ENCODE measurements around the gene SLC6A3. TPM values are rescaled to one million over a fixed set of nuclear protein-coding genes. Genes with fewer than 3 reads are reported as not detected.

The SLC6A3 gene
- total and polyA plus RNA-seq, 9 of the 15 experiments (the other 6 are each of a cell fraction or from before 2014, with no cell fraction given): not detected

DNA sequence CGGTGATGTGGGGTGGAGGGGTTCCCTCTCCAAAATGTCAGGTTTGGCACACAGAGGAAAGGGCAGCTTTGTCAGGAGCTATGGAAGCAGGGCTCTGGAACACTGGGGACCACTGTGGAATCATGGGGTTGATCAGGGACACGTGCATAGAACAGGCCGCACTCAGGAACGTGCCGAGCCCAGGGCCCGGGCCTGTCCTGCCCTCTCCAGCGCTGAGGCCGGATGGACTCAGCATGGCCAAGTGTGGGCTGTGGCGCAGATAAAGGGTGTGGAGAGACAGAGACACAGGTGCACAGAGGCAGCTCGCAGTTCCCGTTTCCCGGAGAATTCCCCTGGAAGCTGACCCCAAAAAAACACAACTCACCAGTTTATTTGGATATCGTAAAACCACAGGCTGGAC lies 37.8 kb upstream of the SLC6A3 start:
- no peak for FAIRE-seq
- H2AFZ ChIP-seq (ENCODE audit: low read depth, low read length): no peak overlapping the region
- H3K4me2 ChIP-seq (ENCODE audit: insufficient read depth, low read length): no peak overlapping the region
- H3K4me3 ChIP-seq: no peak overlapping the region
- H3K27ac ChIP-seq (ENCODE audit: extremely low read depth, low read depth, low read length): no peak overlapping the region
- H3K9ac ChIP-seq (ENCODE audit: insufficient read depth in 1 of 2, low read depth in 2 of 2, low read length in 2 of 2): 0 out of 4 replicates have a peak overlapping the region, but pooled peaks of 1 of the 2 experiments have one; percentile 10
- H3K79me2 ChIP-seq (ENCODE audit: control insufficient read depth, insufficient read depth, low read length): no peaks in the 10 kb centered on the region
- CTCF ChIA-PET (ENCODE audit: low intra/inter-chr PET ratio): no interaction called here
- no TSS peak for BruUV-seq (replicated peaks)
- no peak for DNase-seq (ENCODE audit: extremely low read depth in 1 of 4, low spot score in 3 of 4)
- peaks cover 15% of the 10 kb centered on the region; the same call in 2 of the 3 replicates for H3K36me3 ChIP-seq (ENCODE audit: control insufficient read depth, insufficient read depth, low read length)
- no peak for TF ChIP-seq KLF16 (IDR thresholded peaks at IDR 0.05)
- no peak for TF ChIP-seq CHD4 (IDR thresholded peaks at IDR 0.05; ENCODE audit: insufficient read depth, insufficient replicate concordance, low read depth, low read length, poor library complexity, severe bottlenecking)
- no peak for TF ChIP-seq NONO (IDR thresholded peaks at IDR 0.05; ENCODE audit: low read depth in 2 of 2, low read length in 1 of 2)
- TF ChIP-seq ZNF75A (CRISPR knock-in tag; IDR thresholded peaks at IDR 0.05): no peak
- no peak for TF ChIP-seq ZNF316 (IDR thresholded peaks at IDR 0.05)
- no peak for TF ChIP-seq NRF1 (conservative IDR thresholded peaks at IDR 0.05 in 1 of 2, IDR thresholded peaks at IDR 0.05 in 1 of 2)
- peaks cover 2% of the 10 kb centered on the region for H3K9me1 ChIP-seq (ENCODE audit: control insufficient read depth, insufficient read depth, low read length)
- POLR2A ChIA-PET: no interaction called here
- no peak for ATAC-seq
- H3K4me1 ChIP-seq (replicated peaks in 1 of 2; ENCODE audit: control insufficient read depth in 2 of 2, insufficient read depth in 2 of 2, low read length in 2 of 2): peaks cover 0 to 15% of the 10 kb centered on the region in 2 experiments; a peak in 1 of 5 replicates
- H4K20me1 ChIP-seq (replicated peaks; ENCODE audit: control insufficient read depth, insufficient read depth, low read length): peaks cover 22% of the 10 kb centered on the region
- intact Hi-C loops (cut with micrococcal nuclease): no loop called here
- in situ Hi-C loops (cut with MboI): no loop called here
- 80% methylated on average over 13 of the region's 13 CpGs for WGBS (ENCODE audit: insufficient coverage, low coverage, missing lambda C conversion rate)
- H3K9me3 ChIP-seq (replicated peaks; ENCODE audit: control insufficient read depth, insufficient read depth, low read depth, low read length): no peaks in the 10 kb centered on the region
- H3K27me3 ChIP-seq (ENCODE audit: control insufficient read depth in 2 of 2, insufficient read depth in 2 of 2, low read length in 2 of 2): no peaks in the 10 kb centered on the region

DNA sequence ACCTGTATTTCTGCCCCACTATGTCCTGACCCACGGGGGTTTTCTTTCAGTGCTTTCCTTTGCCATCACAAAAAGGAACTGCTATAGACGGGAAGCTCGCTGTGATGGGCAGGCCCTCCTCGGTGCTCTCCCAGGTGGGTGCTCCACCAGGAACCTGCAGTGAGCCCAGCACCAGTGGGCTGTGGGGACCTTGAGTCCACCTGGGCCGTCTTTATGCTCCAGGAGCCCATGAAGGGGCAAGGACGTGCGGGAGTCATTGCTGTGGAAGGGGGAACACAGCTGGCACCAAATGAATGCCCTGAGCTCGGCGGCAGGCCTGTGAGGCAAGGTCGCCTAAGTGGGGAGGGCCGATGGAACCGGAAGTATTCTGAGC lies 36.7 kb upstream of the SLC6A3 start:
- H3K4me2 ChIP-seq (ENCODE audit: insufficient read depth, low read length): no peak overlapping the region
- CTCF ChIA-PET (ENCODE audit: low intra/inter-chr PET ratio): no interaction called here
- no peak for TF ChIP-seq CBX5 (IDR thresholded peaks at IDR 0.05; ENCODE audit: borderline replicate concordance, low read depth)
- TF ChIP-seq PML (IDR thresholded peaks at IDR 0.05; ENCODE audit: low read length): no peak
- TF ChIP-seq, protein P1, sequence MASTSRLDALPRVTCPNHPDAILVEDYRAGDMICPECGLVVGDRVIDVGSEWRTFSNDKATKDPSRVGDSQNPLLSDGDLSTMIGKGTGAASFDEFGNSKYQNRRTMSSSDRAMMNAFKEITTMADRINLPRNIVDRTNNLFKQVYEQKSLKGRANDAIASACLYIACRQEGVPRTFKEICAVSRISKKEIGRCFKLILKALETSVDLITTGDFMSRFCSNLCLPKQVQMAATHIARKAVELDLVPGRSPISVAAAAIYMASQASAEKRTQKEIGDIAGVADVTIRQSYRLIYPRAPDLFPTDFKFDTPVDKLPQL (IDR thresholded peaks at IDR 0.05; ENCODE audit: extremely low read depth, insufficient read length): no peak
- no peak for TF ChIP-seq NCOA2 (IDR thresholded peaks at IDR 0.05; ENCODE audit: partially characterized antibody in 2 of 2)
- TF ChIP-seq, protein P2, sequence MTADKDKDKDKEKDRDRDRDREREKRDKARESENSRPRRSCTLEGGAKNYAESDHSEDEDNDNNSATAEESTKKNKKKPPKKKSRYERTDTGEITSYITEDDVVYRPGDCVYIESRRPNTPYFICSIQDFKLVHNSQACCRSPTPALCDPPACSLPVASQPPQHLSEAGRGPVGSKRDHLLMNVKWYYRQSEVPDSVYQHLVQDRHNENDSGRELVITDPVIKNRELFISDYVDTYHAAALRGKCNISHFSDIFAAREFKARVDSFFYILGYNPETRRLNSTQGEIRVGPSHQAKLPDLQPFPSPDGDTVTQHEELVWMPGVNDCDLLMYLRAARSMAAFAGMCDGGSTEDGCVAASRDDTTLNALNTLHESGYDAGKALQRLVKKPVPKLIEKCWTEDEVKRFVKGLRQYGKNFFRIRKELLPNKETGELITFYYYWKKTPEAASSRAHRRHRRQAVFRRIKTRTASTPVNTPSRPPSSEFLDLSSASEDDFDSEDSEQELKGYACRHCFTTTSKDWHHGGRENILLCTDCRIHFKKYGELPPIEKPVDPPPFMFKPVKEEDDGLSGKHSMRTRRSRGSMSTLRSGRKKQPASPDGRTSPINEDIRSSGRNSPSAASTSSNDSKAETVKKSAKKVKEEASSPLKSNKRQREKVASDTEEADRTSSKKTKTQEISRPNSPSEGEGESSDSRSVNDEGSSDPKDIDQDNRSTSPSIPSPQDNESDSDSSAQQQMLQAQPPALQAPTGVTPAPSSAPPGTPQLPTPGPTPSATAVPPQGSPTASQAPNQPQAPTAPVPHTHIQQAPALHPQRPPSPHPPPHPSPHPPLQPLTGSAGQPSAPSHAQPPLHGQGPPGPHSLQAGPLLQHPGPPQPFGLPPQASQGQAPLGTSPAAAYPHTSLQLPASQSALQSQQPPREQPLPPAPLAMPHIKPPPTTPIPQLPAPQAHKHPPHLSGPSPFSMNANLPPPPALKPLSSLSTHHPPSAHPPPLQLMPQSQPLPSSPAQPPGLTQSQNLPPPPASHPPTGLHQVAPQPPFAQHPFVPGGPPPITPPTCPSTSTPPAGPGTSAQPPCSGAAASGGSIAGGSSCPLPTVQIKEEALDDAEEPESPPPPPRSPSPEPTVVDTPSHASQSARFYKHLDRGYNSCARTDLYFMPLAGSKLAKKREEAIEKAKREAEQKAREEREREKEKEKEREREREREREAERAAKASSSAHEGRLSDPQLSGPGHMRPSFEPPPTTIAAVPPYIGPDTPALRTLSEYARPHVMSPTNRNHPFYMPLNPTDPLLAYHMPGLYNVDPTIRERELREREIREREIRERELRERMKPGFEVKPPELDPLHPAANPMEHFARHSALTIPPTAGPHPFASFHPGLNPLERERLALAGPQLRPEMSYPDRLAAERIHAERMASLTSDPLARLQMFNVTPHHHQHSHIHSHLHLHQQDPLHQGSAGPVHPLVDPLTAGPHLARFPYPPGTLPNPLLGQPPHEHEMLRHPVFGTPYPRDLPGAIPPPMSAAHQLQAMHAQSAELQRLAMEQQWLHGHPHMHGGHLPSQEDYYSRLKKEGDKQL (CRISPR knock-in tag; IDR thresholded peaks at IDR 0.05; ENCODE audit: borderline replicate concordance): no peak

More for the DNA sequence above, 36.7 kb upstream of the SLC6A3 start:
- Histone ChIP-seq H3K79me2 (ENCODE audit: control insufficient read depth, insufficient read depth, low read length) (no peaks in the 10 kb centered on the region), H3K9me3 (replicated peaks; ENCODE audit: control insufficient read depth, insufficient read depth, low read depth, low read length) (no peaks in the 10 kb centered on the region), H3K9ac (ENCODE audit: insufficient read depth in 1 of 2, low read depth in 2 of 2, low read length in 2 of 2) (no peak overlapping the region), H3K4me1 (replicated peaks in 1 of 2; ENCODE audit: control insufficient read depth in 2 of 2, insufficient read depth in 2 of 2, low read length in 2 of 2) (peaks cover 0 to 15% of the 10 kb centered on the region in 2 experiments; a peak in 1 of 5 replicates), H3K9me1 (ENCODE audit: control insufficient read depth, insufficient read depth, low read length) (peaks cover 2% of the 10 kb centered on the region), H3K27me3 (ENCODE audit: control insufficient read depth in 2 of 2, insufficient read depth in 2 of 2, low read length in 2 of 2) (no peaks in the 10 kb centered on the region), H3K4me3 (no peak overlapping the region), H3K36me3 (ENCODE audit: control insufficient read depth, insufficient read depth, low read length) (peaks cover 12% of the 10 kb centered on the region; the same call in 2 of the 3 replicates), H2AFZ (ENCODE audit: low read depth, low read length) (no peak overlapping the region), H4K20me1 (replicated peaks; ENCODE audit: control insufficient read depth, insufficient read depth, low read length) (peaks cover 26% of the 10 kb centered on the region), H3K27ac (ENCODE audit: extremely low read depth, low read depth, low read length) (no peak overlapping the region)
- in situ Hi-C loops (cut with MboI): no loop called here
- DNase-seq (ENCODE audit: extremely low read depth in 1 of 4, low spot score in 3 of 4) (no peak), FAIRE-seq (no peak), ATAC-seq (no peak)
- WGBS (ENCODE audit: insufficient coverage, low coverage, missing lambda C conversion rate): 59% methylated on average over 12 of the region's 12 CpGs
- no TSS peak for BruUV-seq (replicated peaks)
- POLR2A ChIA-PET: interaction anchor here (0.6 kb wide), 1 partner anchor 527 kb away, joined by 3 read pairs; no protein-coding TSS in a partner anchor
- intact Hi-C loops (cut with micrococcal nuclease): no loop called here
